Right lobe of liver (tissue), 4 donors: Measurements from ENCODE around the gene AKNA.

Experiments used
- CTCF ChIP-seq, 4 donors: fragments of 200-600 bp in 3 of 4; fragments of 450-650 bp in 1 of 4; IDR thresholded peaks; one replicate each; pipeline versions ENCODE4 v1.5.1 to v1.8.0; 2016 to 2022; ENCODE audit warnings: antibody characterized with exemption in 4 of 4, mild to moderate bottlenecking in 2 of 4
- POLR2A ChIP-seq: fragments of 450-650 bp; IDR thresholded peaks from one replicate; pipeline ENCODE4 v1.6.1; 2017; ENCODE audit warnings: antibody characterized with exemption, mild to moderate bottlenecking
- donor health status: DM: no; HTN: no; CAD: no.
- donor health status: DM: no; HTN: no; CAD: no.
- donor health status: DM: no; HTN: yes; CAD: no.

GRCh38 chr9:114396558-114397218, 8.9 kb upstream of the AKNA start:
- TF ChIP-seq CTCF (IDR thresholded peaks at IDR 0.05): no peak
- TF ChIP-seq POLR2A: no peak
